H9 (cell line): ENCODE results near the gene LRP1-AS. TPM values are rescaled to one million over a fixed set of nuclear protein-coding genes. Genes with fewer than 3 reads are reported as not detected.

Experiments
- DNase-seq: peaks from one replicate; pipeline ENCODE4 v3.0.0-alpha.2; 2017
- H2AFZ ChIP-seq: one replicate; pipeline ENCODE4 v1.6.1; 2013; ENCODE audit warnings: mild to moderate bottlenecking, low read length, control low read depth, moderate library complexity
- H2AK5ac ChIP-seq: 2 replicates; pipeline ENCODE4 v1.6.1; 2013; ENCODE audit warnings: low read length, control low read depth, mixed read lengths; ENCODE audit not compliant: insufficient read length
- H2BK120ac ChIP-seq: one replicate; pipeline ENCODE4 v1.6.1; 2013; ENCODE audit warnings: low read depth, mild to moderate bottlenecking, low read length, control low read depth, inconsistent platforms; ENCODE audit not compliant: poor library complexity, severe bottlenecking
- H2BK12ac ChIP-seq: 2 replicates; pipeline ENCODE4 v1.6.1; 2013; ENCODE audit warnings: low read length, control low read depth, mixed read lengths, low read depth; ENCODE audit not compliant: insufficient read length
- H2BK15ac ChIP-seq: 2 replicates; pipeline ENCODE4 v1.6.1; 2013; ENCODE audit warnings: low read depth, low read length, control low read depth
- H2BK20ac ChIP-seq: one replicate; pipeline ENCODE4 v1.6.1; 2013; ENCODE audit warnings: low read depth, mild to moderate bottlenecking, low read length, control low read depth, inconsistent platforms; ENCODE audit not compliant: poor library complexity, severe bottlenecking
- H2BK5ac ChIP-seq: 2 replicates; pipeline ENCODE4 v1.6.1; 2013; ENCODE audit warnings: low read length, control low read depth, mixed read lengths; ENCODE audit not compliant: insufficient read length
- H3K14ac ChIP-seq: 2 replicates; pipeline ENCODE4 v1.6.1; 2013; ENCODE audit warnings: low read length, control low read depth; ENCODE audit not compliant: insufficient read depth
- H3K18ac ChIP-seq: 2 replicates; pipeline ENCODE4 v1.6.1; 2013; ENCODE audit warnings: low read depth, mild to moderate bottlenecking, mixed read lengths, low read length, control low read depth; ENCODE audit not compliant: insufficient read length
- H3K23ac ChIP-seq: 2 replicates; pipeline ENCODE4 v1.6.1; 2013; ENCODE audit warnings: low read length, control low read depth, mixed read lengths, low read depth; ENCODE audit not compliant: insufficient read length
- H3K23me2 ChIP-seq: 2 replicates; pipeline ENCODE4 v1.6.1; 2013; ENCODE audit warnings: low read depth, mild to moderate bottlenecking, mixed read lengths, low read length, control low read depth; ENCODE audit not compliant: insufficient read length, poor library complexity, severe bottlenecking
- H3K27ac ChIP-seq: 2 replicates; pipeline ENCODE4 v1.5.1; 2013; ENCODE audit warnings: low read length, control low read depth, mixed read lengths, low read depth; ENCODE audit not compliant: insufficient read length
- H3K27me3 ChIP-seq: 2 replicates; pipeline ENCODE4 v1.6.1; 2013; ENCODE audit warnings: low read length, control low read depth, inconsistent platforms; ENCODE audit not compliant: insufficient read depth
- H3K4ac ChIP-seq: 2 replicates; pipeline ENCODE4 v1.6.1; 2013; ENCODE audit warnings: low read depth, mild to moderate bottlenecking, control low read depth, inconsistent platforms, low read length, moderate library complexity
- H3K4me1 ChIP-seq: 2 replicates; pipeline ENCODE4 v1.6.1; 2013; ENCODE audit warnings: low read length, control low read depth, inconsistent platforms; ENCODE audit not compliant: insufficient read depth
- H3K4me2 ChIP-seq: 2 replicates; pipeline ENCODE4 v1.6.1; 2013; ENCODE audit warnings: low read length, control low read depth, mixed read lengths; ENCODE audit not compliant: insufficient read length, insufficient read depth
- H3K56ac ChIP-seq: 2 replicates; pipeline ENCODE4 v1.6.1; 2013; ENCODE audit warnings: low read depth, mild to moderate bottlenecking, mixed read lengths, low read length, control low read depth; ENCODE audit not compliant: insufficient read length
- H3K79me1 ChIP-seq: 2 replicates; pipeline ENCODE4 v1.6.1; 2013; ENCODE audit warnings: low read depth, mild to moderate bottlenecking, moderate library complexity, low read length, control low read depth, inconsistent platforms; ENCODE audit not compliant: insufficient read depth, poor library complexity, severe bottlenecking
- H3K79me2 ChIP-seq: 2 replicates; pipeline ENCODE4 v1.6.1; 2013; ENCODE audit warnings: low read length, control low read depth, inconsistent platforms; ENCODE audit not compliant: insufficient read depth
- H3K9ac ChIP-seq: 2 replicates; pipeline ENCODE4 v1.6.1; 2013; ENCODE audit warnings: low read length, control low read depth, mixed read lengths; ENCODE audit not compliant: insufficient read length; ENCODE audit errors: extremely low read depth
- H3K9me3 ChIP-seq: one replicate; pipeline ENCODE4 v1.6.1; 2013; ENCODE audit warnings: low read depth, low read length, inconsistent platforms; ENCODE audit not compliant: control insufficient read depth
- H3T11ph ChIP-seq: one replicate; pipeline ENCODE4 v1.6.1; 2013; ENCODE audit warnings: mild to moderate bottlenecking, low read length, control low read depth, inconsistent platforms
- H4K20me1 ChIP-seq: one replicate; pipeline ENCODE4 v1.6.1; 2013; ENCODE audit not compliant: control insufficient read depth, insufficient read length, insufficient read depth
- H4K5ac ChIP-seq: 2 replicates; pipeline ENCODE4 v1.6.1; 2013; ENCODE audit warnings: low read depth, mild to moderate bottlenecking, mixed read lengths, low read length, control low read depth; ENCODE audit not compliant: insufficient read length
- H4K8ac ChIP-seq: replicated peaks from 2 replicates; pipeline ENCODE4 v1.6.1; 2013; ENCODE audit warnings: low read length, control low read depth, mixed read lengths, low read depth; ENCODE audit not compliant: insufficient read length
- H4K91ac ChIP-seq: 2 replicates; pipeline ENCODE4 v1.6.1; 2013; ENCODE audit warnings: low read depth, mild to moderate bottlenecking, moderate library complexity, mixed read lengths, low read length, control low read depth; ENCODE audit not compliant: insufficient read length
- H3K27ac Mint-ChIP-seq, 3 experiments: 2 replicates in 2 of 3; 3 replicates in 1 of 3; pipeline ENCODE4 v1.8.0; 2020 to 2021; ENCODE audit warnings: mixed read lengths in 3 of 3, mild to moderate bottlenecking in 1 of 3, moderate library complexity in 1 of 3
- H3K27me3 Mint-ChIP-seq: 2 replicates; pipeline ENCODE4 v1.8.0; 2021; ENCODE audit warnings: low read depth, mild to moderate bottlenecking, moderate library complexity, mixed read lengths
- H3K36me3 Mint-ChIP-seq, 3 experiments: 2 replicates in 2 of 3; 3 replicates in 1 of 3; pipeline ENCODE4 v1.8.0; 2020 to 2021; ENCODE audit warnings: low read depth in 3 of 3, mixed read lengths in 3 of 3; ENCODE audit not compliant: insufficient read depth in 1 of 3
- H3K4me1 Mint-ChIP-seq, 2 experiments: 2 replicates each; pipeline ENCODE4 v1.8.0; 2020; ENCODE audit warnings: mixed read lengths in 2 of 2
- H3K4me3 Mint-ChIP-seq, 2 experiments: 2 replicates in 1 of 2; 3 replicates in 1 of 2; pipeline ENCODE4 v1.8.0; 2020 to 2021; ENCODE audit warnings: mild to moderate bottlenecking in 2 of 2, mixed read lengths in 2 of 2, moderate library complexity in 1 of 2
- H3K9me3 Mint-ChIP-seq, 2 experiments: 2 replicates in 1 of 2; 3 replicates in 1 of 2; pipeline ENCODE4 v1.8.0; 2020; ENCODE audit warnings: mild to moderate bottlenecking in 2 of 2, mixed read lengths in 2 of 2, moderate library complexity in 1 of 2
- CTCF ChIP-seq: fragments of 200-600 bp; sonication (generic); conservative IDR thresholded peaks from 3 replicates; pipeline ENCODE4 v1.8.0; 2021; ENCODE audit warnings: antibody characterized with exemption, mild to moderate bottlenecking
- WGBS: extraction: QIAGEN DNeasy Blood & Tissue Kit; methylation state at CpG from one replicate; pipeline ENCODE4 v1.1.7; 2013; ENCODE audit warnings: missing lambda C conversion rate, low lambda C conversion rate, mixed read lengths; ENCODE audit not compliant: insufficient read length; ENCODE audit errors: extremely low coverage; 5-methylcytosine and 5-hydroxymethylcytosine counted together
- total RNA-seq: library from RNA; stranded (reverse); gene quantifications from 2 replicates; pipeline ENCODE4 v1.2.1, GENCODE V29; 2021

Gene LRP1-AS
- total RNA-seq, 1 experiment from 2014 or later = not detected

- Histone ChIP-seq H2BK15ac (no peak overlapping the region), H3K9ac (no peak overlapping the region), H3K18ac (no peak overlapping the region), H3K4ac (no peak overlapping the region), H3K23me2 (no peaks in the 10 kb centered on the region), H3K14ac (no peak overlapping the region), H4K20me1 (peaks cover 2% of the 10 kb centered on the region), H3K79me1 (no peaks in the 10 kb centered on the region), H2BK20ac (no peak overlapping the region), H3K79me2 (no peaks in the 10 kb centered on the region), H2AFZ (no peak overlapping the region), H3K27ac (no peak overlapping the region), H4K5ac (no peak overlapping the region), H4K91ac (no peak overlapping the region), H3K56ac (no peak overlapping the region), H3K23ac (no peak overlapping the region), H3K4me2 (no peak overlapping the region), H3K27me3 (no peaks in the 10 kb centered on the region), H2BK12ac (no peak overlapping the region), H4K8ac (no peak overlapping the region), H2BK120ac (no peak overlapping the region), H3K4me1 (no peaks in the 10 kb centered on the region), H2BK5ac (no peak overlapping the region), H3T11ph (no peak overlapping the region), H2AK5ac (no peak overlapping the region), H3K9me3 (no peaks in the 10 kb centered on the region)
- WGBS = no CpG with 5 or more reads among the region's 16 CpGs
- Mint-ChIP-seq H3K36me3 (peaks cover 59 to 92% (median 86%) of the 10 kb centered on the region in 3 experiments; a peak in 6 of 7 replicates), H3K4me1 (peaks cover 8% of the 10 kb centered on the region in 2 experiments), H3K4me3 (peak overlapping the region in 1 of 2 experiments; percentile 12; a peak in 1 of 5 replicates), H3K27me3 (no peaks in the 10 kb centered on the region; the same call in 1 of the 2 replicates), H3K9me3 (no peaks in the 10 kb centered on the region), H3K27ac (no peak overlapping the region; a peak in 1 of 7 replicates)
- no peak for TF ChIP-seq CTCF
- DNase-seq = no peak
These were observed 9.4 kb upstream of the LRP1-AS start for GRCh38 chr12:57156701-57157403.
